Measurements from ENCODE around the gene INSC. TPM values are rescaled to one million over a fixed set of nuclear protein-coding genes. Genes with fewer than 3 reads are reported as not detected.

INSC gene
- polyA plus RNA-seq, 1 donor: 0.77 TPM

DNA sequence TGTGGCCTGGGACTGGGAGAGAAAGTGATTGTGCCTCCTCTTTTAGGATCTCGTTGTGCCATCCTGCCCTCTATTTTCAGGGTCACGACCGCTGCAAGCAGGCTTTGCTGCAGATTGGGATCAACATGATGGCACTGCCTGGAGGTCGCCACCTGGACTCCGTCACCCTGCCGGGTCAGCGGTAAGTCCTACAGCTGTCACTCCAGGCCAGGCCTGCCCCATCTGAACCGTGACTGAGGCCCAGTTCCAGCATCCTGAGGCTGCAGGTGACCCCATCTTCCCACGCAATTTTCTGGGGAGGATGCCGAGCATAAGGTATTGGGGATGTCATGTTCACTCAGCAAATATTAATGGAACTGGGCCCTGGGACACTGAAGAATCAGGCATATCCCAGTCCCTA is 34.3 kb downstream of the INSC start:
- no peak for DNase-seq

DNA sequence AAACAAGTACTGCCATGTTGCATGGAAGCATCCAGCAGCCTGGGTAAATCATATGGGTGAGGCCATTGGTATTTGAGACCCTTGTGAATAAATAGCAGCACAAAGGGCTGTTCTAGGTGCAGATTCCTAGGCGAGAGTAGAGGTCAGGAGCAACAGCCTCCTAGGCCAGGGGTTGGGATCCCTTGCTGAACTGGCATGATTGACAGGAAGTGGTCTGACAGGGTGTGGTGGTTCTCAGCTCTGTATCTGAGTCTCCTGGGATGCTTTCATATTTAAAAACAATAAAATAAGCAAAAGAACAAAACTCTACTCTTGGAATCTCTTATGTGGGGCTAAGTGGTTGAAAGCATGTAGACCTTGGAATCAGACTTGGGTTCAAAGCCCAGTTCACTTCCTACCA is 35.8 kb downstream of the INSC start:
- no peak for DNase-seq

- no peak for DNase-seq
Observed at GRCh38 chr11:15153231-15153630, 38.5 kb downstream of the INSC start.

GRCh38 chr11:15157181-15157580 is 42.5 kb downstream of the INSC start:
- DNase-seq: no peak

DNA sequence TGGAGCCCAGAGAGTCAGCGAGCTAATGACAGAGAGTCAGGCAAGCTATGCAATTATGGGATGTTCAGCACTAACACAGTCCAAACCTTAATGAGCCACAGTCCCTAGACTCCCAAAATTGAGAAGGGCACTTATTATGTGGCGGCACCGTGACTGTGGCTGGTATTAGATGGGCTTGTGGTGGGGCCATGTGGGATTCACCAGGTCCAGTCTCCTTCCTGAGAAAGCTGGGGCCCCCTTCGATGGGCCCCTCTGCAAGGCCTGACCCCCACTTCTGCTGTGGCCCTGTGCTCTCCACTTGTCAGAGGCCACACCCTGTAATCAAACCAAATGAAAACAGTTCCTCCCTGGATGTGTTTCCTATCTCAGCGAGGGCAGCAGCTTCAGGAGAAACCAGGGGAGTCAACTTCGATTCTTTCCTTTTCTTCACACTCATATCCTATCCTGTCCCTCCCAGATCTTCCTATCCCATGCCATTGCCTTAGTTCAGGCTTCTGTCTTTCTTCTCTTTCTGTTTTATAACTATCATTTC is 42.9 kb downstream of the INSC start:
- no peak for DNase-seq

GRCh38 chr11:15158351-15159015 is 43.8 kb downstream of the INSC start:
- no peak for DNase-seq

DNA sequence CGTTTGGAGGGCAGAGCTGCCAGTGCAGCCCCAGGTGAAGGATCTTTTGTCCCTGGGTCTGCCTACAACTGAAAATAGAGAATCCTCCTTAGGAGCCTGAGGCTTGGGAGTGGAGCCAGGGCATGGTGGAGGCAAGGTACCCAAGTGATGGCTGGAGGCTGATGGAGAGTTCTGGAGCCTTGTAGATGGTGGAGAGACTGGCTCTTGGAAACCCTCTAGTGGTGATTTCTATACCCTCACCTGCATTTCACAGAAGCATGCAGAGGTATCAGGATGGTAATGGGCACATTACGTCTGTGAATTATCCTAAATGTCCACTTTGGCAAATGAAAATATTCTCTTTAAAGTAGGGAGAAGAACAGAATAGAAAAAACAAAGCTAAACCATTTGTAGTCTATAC is 44.4 kb downstream of the INSC start:
- no peak for DNase-seq

DNA sequence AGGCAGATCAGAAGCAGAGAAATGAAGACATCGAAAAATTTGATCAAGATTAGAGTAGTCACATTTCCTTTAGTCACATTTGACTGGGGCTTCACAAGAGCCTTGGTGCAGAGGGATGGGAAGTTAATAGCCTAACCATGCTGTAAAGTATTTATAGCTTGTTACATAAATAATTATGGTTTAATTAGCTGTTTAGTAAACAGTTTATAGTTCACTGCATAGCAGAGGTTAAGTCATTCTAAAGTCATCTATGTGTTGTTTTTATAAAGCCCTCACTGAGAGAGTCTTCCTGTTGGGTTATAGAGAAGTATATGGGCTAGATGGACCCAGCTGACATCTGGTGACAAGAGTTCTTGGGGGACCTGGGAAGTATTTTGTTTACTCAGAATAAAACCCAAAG is 47.1 kb downstream of the INSC start:
- DNase-seq: no peak

- DNase-seq: no peak
Observed at GRCh38 chr11:15163136-15163535, 48.4 kb downstream of the INSC start.

GRCh38 chr11:15166204-15166603 is 51.5 kb downstream of the INSC start:
- no peak for DNase-seq

GRCh38 chr11:15169815-15170551 is 55.3 kb downstream of the INSC start:
- DNase-seq: no peak

- no peak for DNase-seq
Observed at GRCh38 chr11:15170698-15171097, 56.0 kb downstream of the INSC start.

DNA sequence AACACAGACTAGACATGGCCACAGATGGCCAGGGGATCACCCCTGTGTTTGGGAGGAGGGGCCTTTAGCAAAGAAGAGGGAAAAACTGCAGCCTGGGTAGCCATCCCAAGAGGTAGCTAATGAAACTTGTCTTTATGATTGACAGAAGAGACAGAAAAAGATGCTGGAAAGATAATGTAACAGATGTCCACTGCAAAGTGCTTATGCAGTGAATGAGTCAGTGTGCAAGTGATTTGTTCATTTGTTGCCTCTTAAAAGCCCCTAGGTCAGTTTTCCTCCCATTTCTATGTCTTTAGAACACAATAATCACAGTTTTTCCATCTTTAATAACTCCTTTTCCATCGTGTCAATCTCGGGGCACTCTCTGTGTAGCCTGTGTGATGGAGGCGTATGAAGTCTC is 57.2 kb downstream of the INSC start:
- no peak for DNase-seq

DNA sequence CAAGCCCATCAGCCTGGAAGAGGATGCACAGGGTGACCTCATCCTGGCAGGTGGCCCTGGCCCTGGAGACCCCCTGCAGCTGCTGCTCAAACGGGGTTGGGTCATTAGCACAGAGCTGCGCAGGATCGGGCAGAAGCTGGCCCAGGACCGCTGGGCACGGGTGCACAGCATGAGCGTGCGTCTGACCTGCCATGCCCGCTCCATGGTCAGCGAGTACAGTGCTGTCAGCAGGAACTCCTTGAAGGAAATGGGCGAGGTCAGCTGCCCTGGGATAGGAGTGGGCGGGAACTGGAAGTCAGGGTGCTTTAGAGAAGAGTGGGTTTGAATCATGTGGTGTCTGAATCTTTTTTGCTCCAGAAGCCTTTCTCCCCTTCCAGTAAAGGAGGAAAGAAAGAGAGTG is 61.1 kb downstream of the INSC start:
- DNase-seq: no peak

DNA sequence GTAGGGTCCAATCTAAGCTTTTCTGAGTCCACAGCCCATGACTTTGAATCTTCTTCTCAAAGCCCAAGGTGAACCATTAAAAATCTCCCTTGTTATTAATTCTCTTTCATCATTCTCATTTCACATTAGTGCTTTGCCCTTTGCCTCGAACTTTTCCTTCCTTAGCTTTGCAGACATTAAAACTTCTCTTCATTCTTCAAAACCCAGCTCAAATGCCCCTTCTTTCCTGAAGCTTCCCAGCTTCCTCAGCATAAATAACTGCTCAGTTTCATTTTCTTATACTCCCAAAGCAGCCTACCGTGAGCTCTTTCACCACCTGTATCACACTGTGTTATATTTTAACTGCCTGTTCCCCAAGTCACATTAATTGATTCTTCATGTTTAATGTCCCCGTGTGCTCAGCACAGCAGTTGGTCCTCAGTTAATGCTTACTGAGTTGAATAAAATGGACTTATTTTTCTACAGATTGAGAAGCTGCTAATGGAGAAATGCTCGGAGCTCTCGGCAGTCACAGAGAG is 62.0 kb downstream of the INSC start:
- no peak for DNase-seq

- no peak for DNase-seq
Observed at GRCh38 chr11:15177491-15177890, 62.8 kb downstream of the INSC start.

DNA sequence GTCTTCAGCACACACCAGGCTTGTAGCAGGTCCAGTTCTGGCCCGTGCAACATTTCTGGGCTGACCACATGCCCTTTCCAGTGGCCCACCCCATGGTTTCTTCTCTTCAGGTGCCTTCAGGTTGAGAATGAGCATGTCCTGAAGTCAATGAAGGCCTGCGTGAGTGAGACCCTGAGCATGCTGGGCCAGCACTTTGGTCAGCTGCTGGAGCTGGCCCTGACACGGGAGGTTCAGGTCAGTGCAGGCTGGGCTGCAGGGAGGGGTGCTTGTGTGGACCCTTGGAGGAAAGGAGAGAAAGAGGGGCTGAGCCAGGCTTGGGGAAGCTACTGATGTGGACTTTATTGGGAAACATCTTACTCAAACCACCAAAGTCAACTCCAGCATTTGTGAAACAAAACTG is 63.5 kb downstream of the INSC start:
- no peak for DNase-seq

GRCh38 chr11:15179167-15179566 is 64.4 kb downstream of the INSC start:
- DNase-seq: no peak

GRCh38 chr11:15180212-15180792 is 65.6 kb downstream of the INSC start:
- no peak for DNase-seq

DNA sequence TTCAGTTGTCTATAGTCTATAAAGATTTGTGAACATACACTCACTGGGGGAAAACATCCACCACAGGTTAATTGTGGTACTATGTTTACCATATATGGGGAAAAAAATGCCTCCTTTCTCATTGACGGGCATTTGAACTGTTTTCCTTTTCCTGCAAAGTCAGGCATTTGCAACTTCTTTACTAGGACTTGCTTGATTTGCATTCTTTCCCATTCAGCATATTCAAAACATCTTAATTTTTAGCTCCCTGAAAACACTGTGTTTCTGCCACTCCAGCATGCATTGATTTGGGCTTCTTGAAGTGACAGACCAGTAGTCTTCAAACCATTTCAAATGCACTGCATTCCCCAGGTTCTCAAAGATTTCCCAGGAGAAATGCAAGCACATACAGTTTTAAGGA is 67.6 kb downstream of the INSC start:
- DNase-seq: no peak

- no peak for DNase-seq
Observed at GRCh38 chr11:15185021-15185420, 70.3 kb downstream of the INSC start.

- no peak for DNase-seq
Observed at GRCh38 chr11:15186146-15186545, 71.4 kb downstream of the INSC start.

GRCh38 chr11:15189189-15189588 is 74.5 kb downstream of the INSC start:
- DNase-seq: no peak
